GM18519 (cell line): ENCODE results near the gene UBE3B.
"Not testable (repeated sequence)": the region's sequence is repeated elsewhere in the genome, so short reads cannot be mapped to it uniquely, and the experiment has no call there.

ENCODE experiments used
- ATAC-seq: cut with Tn5 transposase; IDR thresholded peaks from one replicate; pipeline ENCODE4 v1.9.1; 2021; ENCODE audit warnings: mild to moderate bottlenecking, moderate library complexity; ENCODE audit not compliant: unreplicated experiment, low FRiP score

The UBE3B gene

GRCh38 chr12:109473526-109474270, 3.7 kb upstream of the UBE3B start:
- not testable (repeated sequence) for ATAC-seq

GRCh38 chr12:109475121-109475520, 2.3 kb upstream of the UBE3B start:
- no peak for ATAC-seq

- no peak for ATAC-seq
These were observed 1.2 kb upstream of the UBE3B start for GRCh38 chr12:109475993-109476806.

- ATAC-seq = no peak
These were observed 638 bp upstream of the UBE3B start for GRCh38 chr12:109476807-109477184.

- no peak for ATAC-seq
These were observed 505 bp downstream of the UBE3B start for GRCh38 chr12:109477963-109478315.

GRCh38 chr12:109479761-109480160, 2.3 kb downstream of the UBE3B start:
- ATAC-seq = no peak

GRCh38 chr12:109480356-109480755, 2.9 kb downstream of the UBE3B start:
- ATAC-seq = no peak

GRCh38 chr12:109481863-109482262, 4.4 kb downstream of the UBE3B start:
- ATAC-seq = no peak

GRCh38 chr12:109482491-109482890, 5.1 kb downstream of the UBE3B start:
- ATAC-seq = no peak

- ATAC-seq = no peak
These were observed 5.5 kb downstream of the UBE3B start for GRCh38 chr12:109482894-109483293.

GRCh38 chr12:109483346-109483745, 5.9 kb downstream of the UBE3B start:
- no peak for ATAC-seq

- no peak for ATAC-seq
These were observed 7.8 kb downstream of the UBE3B start for GRCh38 chr12:109485201-109485600.

GRCh38 chr12:109487181-109488050, 10.0 kb downstream of the UBE3B start:
- no peak for ATAC-seq

- ATAC-seq = no peak
These were observed 10.7 kb downstream of the UBE3B start for GRCh38 chr12:109488051-109488665.

GRCh38 chr12:109489016-109489954, 11.9 kb downstream of the UBE3B start:
- no peak for ATAC-seq

GRCh38 chr12:109489955-109490565, 12.6 kb downstream of the UBE3B start:
- ATAC-seq = no peak

GRCh38 chr12:109491671-109492070, 14.2 kb downstream of the UBE3B start:
- no peak for ATAC-seq

- ATAC-seq = no peak
These were observed 14.9 kb downstream of the UBE3B start for GRCh38 chr12:109492371-109492770.

- no peak for ATAC-seq
These were observed 15.7 kb downstream of the UBE3B start for GRCh38 chr12:109493090-109493489.
